ENCODE data around the gene CEP112. TPM values are rescaled to one million over a fixed set of nuclear protein-coding genes. Genes with fewer than 3 reads are reported as not detected.

Gene CEP112
- polyA plus RNA-seq, 1 experiment, result 5.7 TPM

GRCh38 chr17:65987988-65988387 lies 203.9 kb downstream of the CEP112 start:
- peak; percentile 7 for DNase-seq (ENCODE audit: low read depth, low spot score)
- ChIA-PET POLR2A (no interaction called here), CTCF (no interaction called here)
- TF ChIP-seq, protein P1, sequence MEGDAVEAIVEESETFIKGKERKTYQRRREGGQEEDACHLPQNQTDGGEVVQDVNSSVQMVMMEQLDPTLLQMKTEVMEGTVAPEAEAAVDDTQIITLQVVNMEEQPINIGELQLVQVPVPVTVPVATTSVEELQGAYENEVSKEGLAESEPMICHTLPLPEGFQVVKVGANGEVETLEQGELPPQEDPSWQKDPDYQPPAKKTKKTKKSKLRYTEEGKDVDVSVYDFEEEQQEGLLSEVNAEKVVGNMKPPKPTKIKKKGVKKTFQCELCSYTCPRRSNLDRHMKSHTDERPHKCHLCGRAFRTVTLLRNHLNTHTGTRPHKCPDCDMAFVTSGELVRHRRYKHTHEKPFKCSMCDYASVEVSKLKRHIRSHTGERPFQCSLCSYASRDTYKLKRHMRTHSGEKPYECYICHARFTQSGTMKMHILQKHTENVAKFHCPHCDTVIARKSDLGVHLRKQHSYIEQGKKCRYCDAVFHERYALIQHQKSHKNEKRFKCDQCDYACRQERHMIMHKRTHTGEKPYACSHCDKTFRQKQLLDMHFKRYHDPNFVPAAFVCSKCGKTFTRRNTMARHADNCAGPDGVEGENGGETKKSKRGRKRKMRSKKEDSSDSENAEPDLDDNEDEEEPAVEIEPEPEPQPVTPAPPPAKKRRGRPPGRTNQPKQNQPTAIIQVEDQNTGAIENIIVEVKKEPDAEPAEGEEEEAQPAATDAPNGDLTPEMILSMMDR (IDR thresholded peaks at IDR 0.05; ENCODE audit: low read depth, low read length), result peak; percentile 58
- no peak overlapping the region for H3K27ac ChIP-seq (ENCODE audit: low read depth, low read length)
- H3K27me3 ChIP-seq (ENCODE audit: control insufficient read depth, insufficient read depth, low read length), result no peaks in the 10 kb centered on the region
- H3K9me3 ChIP-seq (ENCODE audit: control insufficient read depth, insufficient read depth, low read length), result peaks cover 4% of the 10 kb centered on the region; the same call in 1 of the 2 replicates
- H3K4me3 ChIP-seq (ENCODE audit: low read depth, low read length), result no peak overlapping the region

- peaks cover 4% of the 10 kb centered on the region; the same call in 1 of the 2 replicates for H3K9me3 ChIP-seq (ENCODE audit: control insufficient read depth, insufficient read depth, low read length)
- POLR2A ChIA-PET, result no interaction called here
- CTCF ChIA-PET, result interaction anchor here (2.1 kb wide), 1 partner anchor 692 kb away, joined by 20 read pairs; no protein-coding TSS in a partner anchor
- no peak for DNase-seq (ENCODE audit: low read depth, low spot score)
- H3K27ac ChIP-seq (ENCODE audit: low read depth, low read length), result no peak overlapping the region
- H3K4me3 ChIP-seq (ENCODE audit: low read depth, low read length), result no peak overlapping the region
- TF ChIP-seq, protein P1 (IDR thresholded peaks at IDR 0.05; ENCODE audit: low read depth, low read length), result no peak
- H3K27me3 ChIP-seq (ENCODE audit: control insufficient read depth, insufficient read depth, low read length), result no peaks in the 10 kb centered on the region
Observed at GRCh38 chr17:65985571-65985970, 206.4 kb downstream of the CEP112 start.

DNA sequence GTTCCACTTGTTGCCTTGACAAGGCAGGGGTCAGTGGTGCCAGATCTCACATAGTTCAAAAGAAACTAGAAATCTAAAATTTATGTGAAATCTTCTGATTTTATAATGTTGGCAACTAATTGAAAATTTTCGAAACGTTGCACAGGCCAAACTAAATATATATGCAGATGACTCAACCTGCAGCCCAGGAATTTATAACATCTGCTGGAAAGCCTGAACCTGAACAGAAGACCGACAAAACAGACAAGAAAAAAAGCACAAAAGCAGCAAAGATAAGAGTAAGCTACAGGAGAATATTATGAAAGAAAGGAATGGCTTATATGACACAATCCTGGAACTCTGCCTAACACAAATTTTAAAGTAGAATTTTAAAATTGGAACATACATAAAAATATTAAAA lies 207.6 kb downstream of the CEP112 start:
- CTCF ChIA-PET, result interaction anchor here (0.7 kb wide), 1 partner anchor 508 kb away, joined by 3 read pairs; no protein-coding TSS in a partner anchor
- H3K9me3 ChIP-seq (ENCODE audit: control insufficient read depth, insufficient read depth, low read length), result peaks cover 4% of the 10 kb centered on the region; the same call in 1 of the 2 replicates
- TF ChIP-seq, protein P1 (IDR thresholded peaks at IDR 0.05; ENCODE audit: low read depth, low read length), result no peak
- no peak overlapping the region for H3K4me3 ChIP-seq (ENCODE audit: low read depth, low read length)
- peak; percentile 4 for DNase-seq (ENCODE audit: low read depth, low spot score)
- H3K27me3 ChIP-seq (ENCODE audit: control insufficient read depth, insufficient read depth, low read length), result no peaks in the 10 kb centered on the region
- H3K27ac ChIP-seq (ENCODE audit: low read depth, low read length), result no peak overlapping the region
- POLR2A ChIA-PET, result interaction anchor here (0.6 kb wide), 1 partner anchor 453 kb away, joined by 3 read pairs; no protein-coding TSS in a partner anchor

- TF ChIP-seq, protein P1 (IDR thresholded peaks at IDR 0.05; ENCODE audit: low read depth, low read length), result no peak
- DNase-seq (ENCODE audit: low read depth, low spot score), result peak; percentile 26
- ChIA-PET POLR2A (no interaction called here), CTCF (no interaction called here)
- H3K27ac ChIP-seq (ENCODE audit: low read depth, low read length), result no peak overlapping the region
- no peaks in the 10 kb centered on the region for H3K9me3 ChIP-seq (ENCODE audit: control insufficient read depth, insufficient read depth, low read length)
- no peak overlapping the region for H3K4me3 ChIP-seq (ENCODE audit: low read depth, low read length)
- H3K27me3 ChIP-seq (ENCODE audit: control insufficient read depth, insufficient read depth, low read length), result no peaks in the 10 kb centered on the region
Observed at GRCh38 chr17:65978871-65979270, 213.1 kb downstream of the CEP112 start.

GRCh38 chr17:65977041-65977440 lies 214.9 kb downstream of the CEP112 start:
- no peaks in the 10 kb centered on the region for H3K9me3 ChIP-seq (ENCODE audit: control insufficient read depth, insufficient read depth, low read length)

More at GRCh38 chr17:65977041-65977440, 214.9 kb downstream of the CEP112 start:
- no peak overlapping the region for H3K27ac ChIP-seq (ENCODE audit: low read depth, low read length)
- ChIA-PET CTCF (no interaction called here), POLR2A (no interaction called here)
- no peaks in the 10 kb centered on the region for H3K27me3 ChIP-seq (ENCODE audit: control insufficient read depth, insufficient read depth, low read length)
- DNase-seq (ENCODE audit: low read depth, low spot score), result no peak
- TF ChIP-seq, protein P1 (IDR thresholded peaks at IDR 0.05; ENCODE audit: low read depth, low read length), result no peak
- H3K4me3 ChIP-seq (ENCODE audit: low read depth, low read length), result no peak overlapping the region

Measured in AG04450 (cell line).